C4-2B (cell line): Measurements from ENCODE around the gene KLHL28.

Source experiments
- H3K27ac ChIP-seq: fragments of 450-650 bp; 2 replicates; pipeline ENCODE4 v1.5.1; 2017
- CTCF ChIP-seq: fragments of 450-650 bp; conservative IDR thresholded peaks from 2 replicates; pipeline ENCODE4 v1.5.1; 2017; ENCODE audit warnings: mild to moderate bottlenecking
- ZFX ChIP-seq: fragments of 450-650 bp; IDR thresholded peaks from 2 replicates; pipeline ENCODE4 v1.6.1; 2017

The KLHL28 gene

GRCh38 chr14:44944107-44944506 lies 17.6 kb downstream of the KLHL28 start:
- H3K27ac ChIP-seq, result no peak overlapping the region
- TF ChIP-seq ZFX, result no peak
- no peak for TF ChIP-seq CTCF

- TF ChIP-seq CTCF, result no peak
- TF ChIP-seq ZFX, result no peak
- no peak overlapping the region for H3K27ac ChIP-seq
These were observed 19.3 kb downstream of the KLHL28 start for GRCh38 chr14:44942436-44942835.

GRCh38 chr14:44941591-44941990 lies 20.2 kb downstream of the KLHL28 start:
- TF ChIP-seq ZFX (no peak), CTCF (no peak)
- no peak overlapping the region for H3K27ac ChIP-seq

- TF ChIP-seq ZFX (no peak), CTCF (no peak)
- no peak overlapping the region for H3K27ac ChIP-seq
These were observed 20.8 kb downstream of the KLHL28 start for GRCh38 chr14:44940944-44941343.

- H3K27ac ChIP-seq, result no peak overlapping the region
- no peak for TF ChIP-seq CTCF
- no peak for TF ChIP-seq ZFX
These were observed 21.5 kb downstream of the KLHL28 start for GRCh38 chr14:44940211-44940610.

GRCh38 chr14:44937547-44937946 lies 24.2 kb downstream of the KLHL28 start:
- TF ChIP-seq CTCF (no peak), ZFX (no peak)
- H3K27ac ChIP-seq, result no peak overlapping the region

GRCh38 chr14:44935155-44935554 lies 26.6 kb downstream of the KLHL28 start:
- no peak overlapping the region for H3K27ac ChIP-seq
- TF ChIP-seq CTCF (no peak), ZFX (no peak)
